AG08396 (cell line): ENCODE data around the gene ALK.
A peak's percentile ranks its signal among the peaks of the same experiment; 100 is the strongest.

Experiments used
- DNase-seq: peaks from one replicate; pipeline ENCODE4 v3.0.0; 2012; ENCODE audit warnings: low spot score, mixed read lengths

The ALK gene

GRCh38 chr2:29317801-29318485, 603.4 kb downstream of the ALK start:
- DNase-seq: no peak

GRCh38 chr2:29317077-29317517, 604.3 kb downstream of the ALK start:
- no peak for DNase-seq

- DNase-seq: peak; percentile 21
Measured at GRCh38 chr2:29314816-29315571, 606.4 kb downstream of the ALK start.

GRCh38 chr2:29311458-29311857, 609.9 kb downstream of the ALK start:
- no peak for DNase-seq

- no peak for DNase-seq
Measured at GRCh38 chr2:29310650-29311348, 610.6 kb downstream of the ALK start.

GRCh38 chr2:29309090-29310029, 612.0 kb downstream of the ALK start:
- DNase-seq: peak; percentile 60

GRCh38 chr2:29308366-29308765, 613.0 kb downstream of the ALK start:
- DNase-seq: no peak

DNA sequence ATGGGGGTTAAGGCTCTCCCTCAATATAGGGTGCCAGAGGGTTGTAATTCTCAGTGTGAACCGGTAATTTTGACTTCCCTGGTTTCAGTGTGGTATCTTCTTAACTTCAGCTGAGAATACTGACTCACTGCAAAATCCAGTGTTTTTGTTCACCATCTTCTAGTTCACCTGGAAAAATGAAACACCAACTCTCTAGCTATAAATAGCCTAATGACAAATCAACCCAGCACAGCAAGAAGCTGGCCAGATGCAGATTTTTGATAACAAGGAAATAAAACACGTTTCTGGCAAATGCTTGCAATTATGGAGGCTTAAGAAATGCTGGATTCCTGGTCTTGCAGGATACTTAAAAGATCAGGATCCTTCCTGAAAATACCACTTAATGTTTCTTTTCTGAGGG, 613.9 kb downstream of the ALK start:
- no peak for DNase-seq

- no peak for DNase-seq
Measured at GRCh38 chr2:29305762-29306161, 615.6 kb downstream of the ALK start.

DNA sequence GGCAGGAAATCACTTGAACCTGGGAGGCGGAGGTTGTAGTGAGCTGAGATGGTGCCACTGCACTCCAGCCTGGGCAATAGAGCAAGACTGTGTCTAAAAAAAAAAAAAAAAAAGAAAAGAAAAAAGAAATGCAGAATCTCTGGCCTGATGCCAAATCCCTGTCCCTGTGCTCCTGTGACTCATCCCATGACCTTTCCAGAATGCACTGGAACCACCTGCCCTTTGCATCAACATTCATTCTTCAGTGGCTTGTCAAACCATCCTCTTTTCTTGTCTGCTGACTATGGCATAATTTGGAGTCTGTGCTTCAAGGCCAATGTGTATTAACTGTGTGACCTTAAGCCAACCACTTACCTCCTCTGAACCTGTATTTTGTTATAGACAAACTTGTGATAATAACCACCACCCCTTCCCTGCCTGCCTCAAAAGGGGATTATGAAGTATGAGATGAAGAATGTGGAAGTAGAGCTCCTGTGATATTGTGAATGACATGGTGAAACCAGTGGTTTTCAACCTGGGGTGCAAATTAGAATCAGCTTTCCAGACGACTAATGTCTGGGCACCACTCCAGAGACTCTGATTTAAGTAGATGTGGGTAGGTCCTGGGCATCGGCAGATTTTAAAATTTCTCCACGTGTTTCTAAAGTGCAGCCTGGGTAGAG, 616.9 kb downstream of the ALK start:
- no peak for DNase-seq

GRCh38 chr2:29296585-29296984, 624.8 kb downstream of the ALK start:
- no peak for DNase-seq

DNA sequence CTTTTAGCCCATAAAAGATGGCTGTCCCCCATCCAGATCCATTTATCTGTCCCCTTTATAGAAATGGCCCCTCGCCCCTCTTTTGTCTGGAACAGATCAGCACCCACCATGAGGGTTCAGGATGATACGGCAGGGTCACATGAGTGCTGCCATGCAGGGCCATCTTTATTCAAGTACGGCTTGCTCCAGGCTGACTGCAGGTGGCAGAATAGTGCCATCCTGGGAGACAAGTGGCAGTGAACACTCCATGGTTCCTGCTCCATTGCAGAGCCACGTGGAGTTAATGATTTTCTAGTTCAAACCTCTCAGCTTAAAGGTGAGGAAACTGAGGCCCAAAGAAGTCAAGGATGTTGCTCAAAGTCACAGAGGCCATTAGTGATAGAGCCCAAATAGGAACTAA, 625.5 kb downstream of the ALK start:
- peak; percentile 38 for DNase-seq

DNA sequence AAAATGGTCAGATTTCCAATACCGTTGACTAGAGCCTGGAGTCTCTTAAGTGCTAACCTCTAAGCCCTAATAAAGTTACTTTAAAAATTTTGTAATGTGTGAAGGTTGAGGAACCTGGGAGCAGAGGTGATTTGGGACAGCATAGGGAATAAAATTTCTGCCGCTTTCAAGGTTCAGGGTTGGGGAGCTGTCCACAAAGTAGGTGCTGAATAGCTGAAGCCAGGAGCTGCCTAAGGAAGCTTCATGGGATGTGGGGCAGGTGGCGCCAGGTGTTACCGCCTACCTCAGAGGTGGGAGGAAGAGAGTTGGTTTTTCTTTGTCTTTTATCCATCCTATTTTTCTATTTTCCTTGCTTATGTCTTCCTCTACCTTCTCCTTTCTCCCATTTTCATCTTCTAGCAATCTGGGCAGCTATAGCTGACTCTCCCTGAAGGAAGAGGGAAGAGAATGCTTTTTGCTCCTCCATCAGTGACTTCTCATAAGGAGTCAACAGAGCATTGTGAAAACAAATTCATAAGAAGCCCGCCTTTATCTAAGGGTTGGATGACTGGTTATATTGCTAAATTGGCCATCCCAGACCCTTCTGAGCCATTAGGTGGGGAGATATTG, 627.5 kb downstream of the ALK start:
- peak; percentile 38 for DNase-seq

DNA sequence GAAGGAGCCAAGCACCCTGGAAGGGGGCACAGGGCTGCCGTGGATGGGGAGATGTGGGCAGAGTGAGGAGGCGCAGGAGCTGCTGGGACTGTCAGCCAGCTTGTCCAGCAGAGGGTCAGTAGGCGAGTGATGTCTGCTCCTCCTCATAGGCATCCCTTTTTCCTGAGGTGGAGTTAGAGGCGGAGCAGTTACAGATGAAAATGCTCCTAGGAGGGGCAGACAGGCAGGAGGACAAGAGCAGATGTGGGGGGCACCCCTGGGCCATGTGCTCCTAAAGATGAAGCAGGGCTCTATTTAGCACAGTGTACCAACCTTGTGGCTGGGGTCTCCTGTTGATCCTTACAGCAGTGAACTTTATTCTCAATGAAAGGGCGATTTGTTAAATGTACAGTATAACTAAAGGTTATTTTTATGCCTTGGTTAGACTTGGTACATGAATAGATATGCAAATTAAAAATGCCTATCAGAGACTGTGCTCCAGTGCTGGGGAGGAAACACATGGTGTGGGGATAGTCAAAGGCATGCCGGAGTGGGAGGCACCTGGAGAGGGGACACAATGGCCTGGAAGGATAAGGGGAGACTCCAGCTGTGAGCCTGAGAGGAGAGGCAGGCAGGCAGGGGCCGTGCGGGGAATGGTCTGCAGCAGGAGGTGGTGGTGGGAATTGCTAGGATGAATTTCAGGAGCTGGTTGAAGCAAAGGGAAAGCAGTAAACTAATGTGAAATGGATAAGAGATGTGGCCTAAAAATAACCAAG, 630.9 kb downstream of the ALK start:
- DNase-seq: no peak

DNA sequence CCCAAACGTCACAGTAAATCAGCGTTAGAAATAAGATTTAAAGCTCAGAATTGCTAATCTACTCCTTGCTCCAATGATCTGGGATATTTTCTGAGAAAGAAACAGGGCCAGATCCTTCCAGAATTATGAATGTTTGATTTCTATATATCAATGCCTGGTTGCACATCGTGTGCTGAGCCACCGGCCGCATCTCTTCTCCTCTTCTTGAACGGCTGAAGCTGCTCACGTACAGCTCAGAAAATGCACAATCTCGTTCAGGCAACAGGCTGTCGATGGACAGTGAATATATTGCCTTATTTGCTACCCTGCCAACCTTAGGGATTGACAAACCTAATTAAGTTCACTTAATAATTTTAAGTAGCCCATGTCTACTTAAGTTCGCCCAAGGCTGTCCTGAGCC, 636.7 kb downstream of the ALK start:
- DNase-seq: no peak

- DNase-seq: no peak
Measured at GRCh38 chr2:29281916-29282247, 639.5 kb downstream of the ALK start.

- peak; percentile 32 for DNase-seq
Measured at GRCh38 chr2:29281086-29281915, 640.1 kb downstream of the ALK start.

GRCh38 chr2:29278966-29279365, 642.4 kb downstream of the ALK start:
- no peak for DNase-seq

GRCh38 chr2:29276151-29276550, 645.2 kb downstream of the ALK start:
- DNase-seq: no peak
